ENCODE data around the gene HTR3A.

Gene HTR3A

DNA sequence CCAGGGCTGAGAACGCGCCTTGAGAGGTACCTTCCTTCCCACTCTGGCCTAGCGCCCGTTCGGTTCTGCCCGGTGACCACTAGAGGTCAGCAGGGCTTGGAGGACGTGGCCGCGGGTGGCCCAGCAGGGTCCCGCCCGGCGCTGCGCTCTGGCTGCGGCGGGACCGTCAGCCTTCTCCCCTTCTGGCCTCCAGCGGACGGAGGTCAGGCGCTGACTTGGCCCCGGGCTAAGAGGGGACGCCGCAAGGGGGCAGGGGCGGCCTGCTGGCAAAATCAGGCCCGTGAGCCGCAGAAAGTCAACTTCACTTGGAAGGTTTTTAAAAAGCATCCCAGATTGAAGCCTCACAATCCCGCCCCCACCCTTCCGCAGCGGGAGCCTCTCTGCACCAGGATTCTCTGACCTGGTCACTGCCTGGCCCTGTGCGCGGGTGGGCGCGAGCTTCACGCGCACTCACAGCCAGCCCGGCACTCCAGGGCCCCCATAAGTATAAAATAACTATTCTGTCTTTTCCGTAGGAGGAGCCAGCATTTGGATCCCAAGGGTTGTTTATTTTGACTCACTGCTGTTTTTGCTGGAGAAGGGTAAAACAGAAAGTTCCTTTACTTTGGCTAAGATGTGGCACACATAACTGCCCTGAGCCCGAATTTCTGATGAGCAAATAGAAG is 61.4 kb downstream of the HTR3A start (continued):
- no peak for TF ChIP-seq ZNF624 (tag by site-specific recombination; IDR thresholded peaks at IDR 0.05)
- peak; percentile 37; the same call in 1 of the 2 replicates for TF ChIP-seq BCL11B (tag by site-specific recombination; IDR thresholded peaks at IDR 0.05; ENCODE audit: low read depth)
- peak; percentile 75; the same call in 1 of the 2 replicates for TF ChIP-seq ZFP37 (tag by site-specific recombination; IDR thresholded peaks at IDR 0.05)
- TF ChIP-seq ZNF76 (tag by site-specific recombination; IDR thresholded peaks at IDR 0.05; ENCODE audit: borderline replicate concordance, low read depth), result 0 out of 2 replicates have a peak, but pooled peaks have one; percentile 25
- peak; percentile 79 for TF ChIP-seq ZNF2 (tag by site-specific recombination; IDR thresholded peaks at IDR 0.05)
- no peak for TF ChIP-seq YY2 (tag by site-specific recombination; IDR thresholded peaks at IDR 0.05)
- 0 out of 2 replicates have a peak, but pooled peaks have one; percentile 28 for TF ChIP-seq ZNF629 (tag by site-specific recombination; IDR thresholded peaks at IDR 0.05)
- peak; percentile 61; the same call in 1 of the 2 replicates for TF ChIP-seq ZNF501 (tag by site-specific recombination; IDR thresholded peaks at IDR 0.05)
- TF ChIP-seq ZNF341 (tag by site-specific recombination; IDR thresholded peaks at IDR 0.05; ENCODE audit: low read depth), result no peak
- TF ChIP-seq RBAK (tag by site-specific recombination; IDR thresholded peaks at IDR 0.05), result no peak
- no peak for TF ChIP-seq ZNF843 (tag by site-specific recombination; IDR thresholded peaks at IDR 0.05)
- peak; percentile 61; the same call in 1 of the 2 replicates for TF ChIP-seq ZBTB8A (tag by site-specific recombination; IDR thresholded peaks at IDR 0.05)
- TF ChIP-seq, protein P1, sequence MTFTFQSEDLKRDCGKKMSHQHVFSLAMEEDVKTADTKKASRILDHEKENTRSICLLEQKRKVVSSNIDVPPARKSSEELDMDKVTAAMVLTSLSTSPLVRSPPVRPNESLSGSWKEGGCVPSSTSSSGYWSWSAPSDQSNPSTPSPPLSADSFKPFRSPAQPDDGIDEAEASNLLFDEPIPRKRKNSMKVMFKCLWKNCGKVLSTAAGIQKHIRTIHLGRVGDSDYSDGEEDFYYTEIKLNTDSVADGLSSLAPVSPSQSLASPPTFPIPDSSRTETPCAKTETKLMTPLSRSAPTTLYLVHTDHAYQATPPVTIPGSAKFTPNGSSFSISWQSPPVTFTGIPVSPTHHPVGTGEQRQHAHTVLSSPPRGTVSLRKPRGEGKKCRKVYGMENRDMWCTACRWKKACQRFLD (tag by site-specific recombination; IDR thresholded peaks at IDR 0.05), result no peak
- no peak for TF ChIP-seq ZNF426 (tag by site-specific recombination; IDR thresholded peaks at IDR 0.05)
- 0 out of 2 replicates have a peak, but pooled peaks have one; percentile 49 for TF ChIP-seq BCL11A (tag by site-specific recombination; IDR thresholded peaks at IDR 0.05; ENCODE audit: low read depth)
- TF ChIP-seq KLF8 (tag by site-specific recombination; IDR thresholded peaks at IDR 0.05), result peak; percentile 70
- TF ChIP-seq, protein P2, sequence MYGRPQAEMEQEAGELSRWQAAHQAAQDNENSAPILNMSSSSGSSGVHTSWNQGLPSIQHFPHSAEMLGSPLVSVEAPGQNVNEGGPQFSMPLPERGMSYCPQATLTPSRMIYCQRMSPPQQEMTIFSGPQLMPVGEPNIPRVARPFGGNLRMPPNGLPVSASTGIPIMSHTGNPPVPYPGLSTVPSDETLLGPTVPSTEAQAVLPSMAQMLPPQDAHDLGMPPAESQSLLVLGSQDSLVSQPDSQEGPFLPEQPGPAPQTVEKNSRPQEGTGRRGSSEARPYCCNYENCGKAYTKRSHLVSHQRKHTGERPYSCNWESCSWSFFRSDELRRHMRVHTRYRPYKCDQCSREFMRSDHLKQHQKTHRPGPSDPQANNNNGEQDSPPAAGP (tag by site-specific recombination; IDR thresholded peaks at IDR 0.05), result 0 out of 2 replicates have a peak, but pooled peaks have one; percentile 28
- peak; percentile 43; the same call in 1 of the 2 replicates for TF ChIP-seq ZBTB17 (tag by site-specific recombination; IDR thresholded peaks at IDR 0.05)
- 0 out of 2 replicates have a peak, but pooled peaks have one; percentile 28 for TF ChIP-seq IKZF3 (tag by site-specific recombination; IDR thresholded peaks at IDR 0.05)
- TF ChIP-seq ZBTB20 (tag by site-specific recombination; IDR thresholded peaks at IDR 0.05), result peak; percentile 50
- TF ChIP-seq ZSCAN30 (tag by site-specific recombination; IDR thresholded peaks at IDR 0.05), result peak; percentile 89
- 0 out of 2 replicates have a peak, but pooled peaks have one; percentile 19 for TF ChIP-seq ZNF423 (tag by site-specific recombination; IDR thresholded peaks at IDR 0.05)
- peak; percentile 60 for TF ChIP-seq ZNF600 (tag by site-specific recombination; IDR thresholded peaks at IDR 0.05)
- TF ChIP-seq ZNF394 (tag by site-specific recombination; IDR thresholded peaks at IDR 0.05; ENCODE audit: borderline replicate concordance), result peak; percentile 37; the same call in 1 of the 2 replicates
- TF ChIP-seq, protein P3, sequence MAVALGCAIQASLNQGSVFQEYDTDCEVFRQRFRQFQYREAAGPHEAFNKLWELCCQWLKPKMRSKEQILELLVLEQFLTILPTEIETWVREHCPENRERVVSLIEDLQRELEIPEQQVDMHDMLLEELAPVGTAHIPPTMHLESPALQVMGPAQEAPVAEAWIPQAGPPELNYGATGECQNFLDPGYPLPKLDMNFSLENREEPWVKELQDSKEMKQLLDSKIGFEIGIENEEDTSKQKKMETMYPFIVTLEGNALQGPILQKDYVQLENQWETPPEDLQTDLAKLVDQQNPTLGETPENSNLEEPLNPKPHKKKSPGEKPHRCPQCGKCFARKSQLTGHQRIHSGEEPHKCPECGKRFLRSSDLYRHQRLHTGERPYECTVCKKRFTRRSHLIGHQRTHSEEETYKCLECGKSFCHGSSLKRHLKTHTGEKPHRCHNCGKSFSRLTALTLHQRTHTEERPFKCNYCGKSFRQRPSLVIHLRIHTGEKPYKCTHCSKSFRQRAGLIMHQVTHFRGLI (tag by site-specific recombination; IDR thresholded peaks at IDR 0.05), result 0 out of 2 replicates have a peak, but pooled peaks have one; percentile 25
- no peak for TF ChIP-seq ZNF837 (tag by site-specific recombination; IDR thresholded peaks at IDR 0.05)
- TF ChIP-seq ZFP41 (tag by site-specific recombination; IDR thresholded peaks at IDR 0.05; ENCODE audit: borderline replicate concordance), result no peak
- TF ChIP-seq, protein P4, sequence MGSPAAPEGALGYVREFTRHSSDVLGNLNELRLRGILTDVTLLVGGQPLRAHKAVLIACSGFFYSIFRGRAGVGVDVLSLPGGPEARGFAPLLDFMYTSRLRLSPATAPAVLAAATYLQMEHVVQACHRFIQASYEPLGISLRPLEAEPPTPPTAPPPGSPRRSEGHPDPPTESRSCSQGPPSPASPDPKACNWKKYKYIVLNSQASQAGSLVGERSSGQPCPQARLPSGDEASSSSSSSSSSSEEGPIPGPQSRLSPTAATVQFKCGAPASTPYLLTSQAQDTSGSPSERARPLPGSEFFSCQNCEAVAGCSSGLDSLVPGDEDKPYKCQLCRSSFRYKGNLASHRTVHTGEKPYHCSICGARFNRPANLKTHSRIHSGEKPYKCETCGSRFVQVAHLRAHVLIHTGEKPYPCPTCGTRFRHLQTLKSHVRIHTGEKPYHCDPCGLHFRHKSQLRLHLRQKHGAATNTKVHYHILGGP (tag by site-specific recombination; IDR thresholded peaks at IDR 0.05), result no peak
- TF ChIP-seq ZIC2 (tag by site-specific recombination; IDR thresholded peaks at IDR 0.05), result peak; percentile 95
- TF ChIP-seq GLIS1 (tag by site-specific recombination; IDR thresholded peaks at IDR 0.05), result peak; percentile 78

Measured in HEK293 (cell line).